ENCODE measurements around the gene SYCN. TPM values are rescaled to one million over a fixed set of nuclear protein-coding genes. Genes with fewer than 3 reads are reported as not detected.

SYCN gene
- total RNA-seq, 1 donor from 2014 or later, result not detected

DNA sequence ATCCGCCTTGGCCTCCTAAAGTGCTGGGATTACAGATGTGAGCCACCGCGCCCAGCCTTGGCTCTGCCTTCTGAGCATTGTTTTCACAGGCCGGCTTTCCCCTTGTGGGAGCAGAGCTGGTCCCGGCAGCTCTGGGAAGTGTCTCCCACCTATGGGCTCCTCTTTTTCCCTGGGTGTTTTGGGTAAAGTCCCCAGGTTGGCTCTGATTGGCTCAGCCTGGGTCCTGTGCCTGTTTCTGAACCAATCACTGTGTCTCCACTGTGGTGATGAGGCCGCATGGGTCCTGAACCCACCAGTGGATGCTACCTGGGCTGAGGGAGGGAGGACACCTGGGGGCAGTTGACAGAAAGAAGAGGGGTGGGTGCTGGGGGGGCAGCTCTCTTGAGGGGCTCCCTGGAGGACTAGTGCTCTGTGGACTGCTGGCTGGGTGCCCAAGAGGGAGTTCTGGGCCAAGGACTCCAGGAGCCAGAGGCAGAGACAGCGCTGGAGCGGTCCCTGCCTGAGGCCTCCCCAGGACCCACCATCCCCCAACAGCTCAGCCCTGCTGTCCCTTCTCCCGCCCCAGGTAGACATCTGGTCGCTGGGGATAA is 26.9 kb downstream of the SYCN start:
- no peak for DNase-seq (ENCODE audit: low spot score)
- ATAC-seq, result no peak
- intact Hi-C loops (cut with DNase I), result no loop called here

DNA sequence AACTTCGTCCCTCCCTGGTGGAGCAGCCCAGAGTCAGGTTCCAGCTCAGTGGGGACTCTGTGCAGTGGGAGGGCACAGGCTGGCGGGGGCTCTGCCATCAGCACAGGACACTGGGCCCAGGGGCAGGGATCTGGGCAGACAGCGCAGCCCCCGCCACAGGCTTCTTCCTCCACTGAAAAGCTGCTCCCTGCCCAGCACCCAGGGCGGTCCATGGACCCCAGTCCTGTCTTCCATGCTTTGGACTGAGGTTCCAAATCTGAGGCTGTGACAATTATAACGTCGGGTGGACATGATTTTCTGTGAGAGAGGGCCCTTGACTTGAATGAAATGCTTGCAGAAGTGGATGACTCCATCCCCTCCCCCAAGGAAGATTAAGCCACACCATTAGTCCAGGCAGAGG is 28.5 kb downstream of the SYCN start:
- intact Hi-C loops (cut with DNase I), result no loop called here
- no peak for DNase-seq (ENCODE audit: low spot score)
- ATAC-seq, result no peak

GRCh38 chr19:39174558-39175544 is 29.2 kb downstream of the SYCN start:
- ATAC-seq (no peak), DNase-seq (ENCODE audit: low spot score) (no peak)
- intact Hi-C loops (cut with DNase I), result no loop called here

- ATAC-seq (no peak), DNase-seq (ENCODE audit: low spot score) (no peak)
- intact Hi-C loops (cut with DNase I), result no loop called here
These were observed 29.9 kb downstream of the SYCN start for GRCh38 chr19:39174142-39174541.

GRCh38 chr19:39173502-39173991 is 30.5 kb downstream of the SYCN start:
- DNase-seq (ENCODE audit: low spot score), result no peak
- ATAC-seq, result no peak
- intact Hi-C loops (cut with DNase I), result no loop called here

DNA sequence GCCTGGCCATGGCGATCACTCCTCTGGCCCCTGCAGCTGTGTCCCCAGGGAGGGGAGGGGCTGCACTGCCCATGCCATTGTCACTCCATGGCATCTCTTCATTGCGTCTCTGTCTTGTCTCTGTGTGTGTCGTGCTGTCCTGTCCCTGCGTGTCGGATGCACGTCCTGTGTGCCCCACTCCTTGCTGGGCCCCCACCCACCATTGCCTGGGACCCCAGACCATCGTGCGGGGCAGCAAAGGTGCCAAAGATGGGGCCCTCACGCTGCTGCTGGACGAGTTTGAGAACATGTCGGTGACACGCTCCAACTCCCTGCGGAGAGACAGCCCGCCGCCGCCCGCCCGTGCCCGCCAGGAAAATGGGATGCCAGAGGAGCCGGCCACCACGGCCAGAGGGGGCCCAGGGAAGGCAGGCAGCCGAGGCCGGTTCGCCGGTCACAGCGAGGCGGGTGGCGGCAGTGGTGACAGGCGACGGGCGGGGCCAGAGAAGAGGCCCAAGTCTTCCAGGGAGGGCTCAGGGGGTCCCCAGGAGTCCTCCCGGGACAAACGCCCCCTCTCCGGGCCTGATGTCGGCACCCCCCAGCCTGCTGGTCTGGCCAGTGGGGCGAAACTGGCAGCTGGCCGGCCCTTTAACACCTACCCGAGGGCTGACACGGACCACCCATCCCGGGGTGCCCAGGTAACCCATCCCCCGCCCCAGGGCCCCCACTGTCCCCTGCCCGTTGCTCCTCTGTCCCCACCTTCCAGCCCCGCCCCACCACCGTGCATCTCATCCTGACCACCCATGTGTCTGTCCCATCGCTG is 31.2 kb downstream of the SYCN start:
- ATAC-seq (no peak), DNase-seq (ENCODE audit: low spot score) (no peak)
- intact Hi-C loops (cut with DNase I), result no loop called here

DNA sequence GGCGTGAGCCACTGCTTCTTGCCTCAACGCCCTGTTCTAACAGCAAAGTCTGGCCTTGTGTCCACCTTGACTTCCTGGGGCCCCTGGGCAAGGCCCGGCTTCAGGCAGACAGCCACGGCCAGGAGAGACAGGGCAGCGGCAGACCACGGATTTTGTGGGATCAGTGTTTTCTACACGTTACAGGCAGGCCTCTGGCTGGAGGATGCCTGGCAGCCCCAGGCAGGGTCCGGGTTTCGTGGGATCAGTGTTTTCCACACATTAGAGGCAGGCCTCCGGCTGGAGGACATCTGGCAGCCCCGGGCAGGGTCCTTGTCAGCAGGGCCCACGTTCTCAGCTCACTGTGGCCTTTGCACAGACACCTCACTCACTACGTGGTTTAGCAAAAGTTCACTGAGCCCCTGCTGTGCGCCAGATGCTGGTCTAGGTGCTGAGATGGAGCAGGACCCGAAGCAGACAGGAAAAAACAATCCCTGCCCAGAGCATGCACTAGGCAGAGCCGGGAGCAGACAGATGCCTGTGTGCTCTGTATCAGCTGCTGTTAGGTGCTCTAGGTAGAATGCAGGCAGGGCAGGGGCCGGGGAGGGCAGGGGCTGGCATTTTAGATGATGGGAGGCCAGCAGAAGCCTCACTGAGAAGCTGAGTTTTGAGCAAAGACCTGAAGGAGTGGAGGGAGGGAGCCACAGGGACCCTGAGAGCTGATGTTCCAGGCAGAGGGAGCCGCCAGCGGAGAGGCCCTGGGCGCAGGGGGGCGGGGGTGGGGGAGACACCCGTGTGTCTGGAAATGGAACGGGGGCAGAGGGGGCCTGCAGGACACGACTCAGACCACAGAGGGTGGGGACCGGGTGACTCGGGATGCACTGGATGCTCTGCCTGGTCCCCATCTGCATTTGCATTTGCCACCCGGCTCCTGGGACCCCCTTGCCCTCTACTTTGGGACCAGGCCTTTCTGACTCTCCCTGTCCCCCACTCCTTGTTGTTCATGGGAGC is 32.3 kb downstream of the SYCN start:
- intact Hi-C loops (cut with DNase I), result no loop called here
- no peak for ATAC-seq
- no peak for DNase-seq (ENCODE audit: low spot score)

DNA sequence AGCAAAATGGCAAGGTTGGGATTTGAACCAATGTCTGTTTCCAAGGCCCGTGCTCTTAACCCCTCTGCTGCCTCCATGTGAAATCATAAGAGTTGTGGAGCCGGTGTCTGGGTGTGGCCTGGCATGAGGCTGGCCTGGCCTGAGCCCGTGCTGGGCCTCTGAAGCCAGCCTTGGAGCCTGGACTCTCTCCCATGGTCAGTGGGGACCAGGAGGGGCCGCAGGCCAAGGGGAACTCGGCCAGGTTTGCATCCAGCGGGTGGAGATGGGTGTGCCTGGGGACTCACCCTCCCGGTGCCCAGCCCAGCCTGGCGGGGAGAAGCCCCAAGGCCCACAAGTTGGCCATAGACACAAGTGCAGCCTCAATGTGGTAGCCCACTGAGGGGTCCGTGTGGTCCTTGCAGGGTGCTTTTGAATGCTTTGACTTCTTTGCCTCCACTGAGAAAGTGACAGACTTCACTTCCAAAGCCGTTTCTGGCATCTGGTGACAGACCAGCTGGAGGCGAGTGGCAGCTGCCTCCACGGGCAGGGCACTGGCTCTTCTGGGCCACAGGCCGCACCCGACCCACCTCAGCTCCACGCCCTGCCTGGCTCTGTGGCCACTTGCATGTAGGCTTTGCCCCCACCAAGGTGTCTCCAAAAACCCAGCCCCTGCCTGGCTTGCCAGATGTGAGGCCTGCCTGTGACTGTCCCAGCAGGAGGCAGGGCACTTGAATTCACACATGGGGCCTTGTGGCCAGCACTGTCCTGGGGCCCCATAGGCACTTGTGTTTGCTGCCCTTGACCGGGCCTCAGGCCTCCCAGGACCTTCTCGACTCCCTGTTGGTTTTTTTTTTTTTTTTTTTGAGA is 33.5 kb downstream of the SYCN start:
- ATAC-seq (peak; percentile 40), DNase-seq (ENCODE audit: low spot score) (no peak)
- intact Hi-C loops (cut with DNase I), result no loop called here

DNA sequence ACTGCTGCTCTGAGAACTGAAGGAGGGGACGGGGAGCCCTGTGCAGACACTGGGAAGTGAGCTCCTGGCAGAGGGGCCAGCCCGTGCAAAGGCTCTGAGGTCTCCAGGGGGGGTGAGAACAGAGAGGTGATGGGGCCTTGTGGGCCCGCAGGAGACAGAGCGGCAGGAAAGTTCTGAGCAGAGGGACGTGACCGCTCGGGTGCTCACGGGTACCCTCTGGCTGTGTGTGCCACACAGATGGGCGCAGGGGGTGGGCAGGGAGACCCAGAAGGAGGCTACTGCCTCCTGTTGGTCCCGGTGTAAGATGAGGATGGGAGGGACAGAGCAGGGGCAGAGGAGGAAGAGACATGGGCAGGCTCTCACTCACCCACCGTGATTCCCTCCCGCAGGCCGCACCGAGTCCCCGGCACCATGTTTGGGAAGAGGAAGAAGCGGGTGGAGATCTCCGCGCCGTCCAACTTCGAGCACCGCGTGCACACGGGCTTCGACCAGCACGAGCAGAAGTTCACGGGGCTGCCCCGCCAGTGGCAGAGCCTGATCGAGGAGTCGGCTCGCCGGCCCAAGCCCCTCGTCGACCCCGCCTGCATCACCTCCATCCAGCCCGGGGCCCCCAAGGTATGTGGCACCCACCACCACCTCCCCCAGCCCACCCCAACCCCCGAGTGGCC is 34.8 kb downstream of the SYCN start:
- intact Hi-C loops (cut with DNase I), result no loop called here
- DNase-seq (ENCODE audit: low spot score) (no peak), ATAC-seq (no peak)

GRCh38 chr19:39168258-39169142 is 35.6 kb downstream of the SYCN start:
- DNase-seq (ENCODE audit: low spot score), result no peak
- no peak for ATAC-seq
- intact Hi-C loops (cut with DNase I), result no loop called here

DNA sequence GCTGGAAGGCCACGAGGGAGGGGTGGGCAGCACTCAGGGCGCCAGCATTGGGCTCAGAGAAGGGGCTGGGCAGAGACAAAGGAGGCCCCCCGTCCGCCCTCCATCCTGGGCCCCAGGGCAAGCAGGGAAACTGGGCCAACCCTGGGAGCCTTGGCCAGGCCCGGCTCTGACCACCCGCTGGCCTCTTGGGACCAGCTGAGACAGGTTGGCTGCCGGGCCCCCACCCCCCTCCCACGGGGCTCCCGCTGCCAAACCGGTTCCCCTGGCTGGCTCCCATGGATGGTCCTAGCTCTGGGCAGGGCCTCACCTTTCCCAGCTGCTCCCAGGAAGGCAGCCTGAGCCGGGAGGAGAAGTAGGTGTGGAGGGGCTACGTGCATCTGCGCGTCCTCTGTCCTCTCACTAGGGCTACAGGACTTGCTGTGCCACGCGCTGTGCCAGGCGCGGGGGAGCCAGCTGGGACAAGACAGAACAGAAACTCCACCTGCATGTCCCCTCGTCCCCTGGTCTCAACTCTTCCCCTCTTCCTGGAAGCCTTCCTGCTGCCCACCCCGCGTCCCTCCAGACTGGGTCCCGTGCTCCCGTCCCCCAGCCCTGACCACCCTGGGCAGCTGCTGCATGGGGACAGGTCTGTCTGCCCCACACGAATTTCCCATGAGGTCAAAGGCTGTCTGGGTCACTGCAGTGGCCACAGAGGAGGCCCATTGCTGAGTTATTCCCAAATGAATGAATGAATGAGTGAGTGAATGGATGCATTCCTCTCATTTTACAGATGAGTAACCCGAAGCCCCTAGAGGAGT is 36.4 kb downstream of the SYCN start:
- DNase-seq (ENCODE audit: low spot score) (no peak), ATAC-seq (no peak)
- intact Hi-C loops (cut with DNase I), result no loop called here

- DNase-seq (ENCODE audit: low spot score), result peak; percentile 82
- peak; percentile 40 for ATAC-seq
- intact Hi-C loops (cut with DNase I), result no loop called here
These were observed 37.3 kb downstream of the SYCN start for GRCh38 chr19:39166571-39167391.

DNA sequence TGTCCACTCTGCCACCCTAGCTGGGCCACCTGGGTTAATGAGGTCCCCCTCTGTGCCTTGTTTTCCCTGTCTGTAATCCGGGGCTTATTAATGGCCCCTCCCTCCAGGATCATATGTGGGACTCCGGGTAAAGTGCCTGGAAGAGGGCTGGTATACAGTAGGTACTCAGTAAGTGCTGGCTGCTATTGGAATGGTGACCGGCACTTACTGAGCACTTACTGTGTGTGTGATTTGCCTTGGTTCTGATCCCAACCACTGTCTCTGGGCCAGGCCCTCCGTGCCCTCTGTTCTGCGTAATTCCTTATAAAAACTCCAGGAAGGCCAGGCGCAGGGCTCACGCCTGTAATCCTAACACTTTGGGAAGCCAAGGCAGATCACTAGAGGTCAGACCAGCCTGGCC is 38.2 kb downstream of the SYCN start:
- intact Hi-C loops (cut with DNase I), result no loop called here
- no peak for DNase-seq (ENCODE audit: low spot score)
- no peak for ATAC-seq

- intact Hi-C loops (cut with DNase I), result loop anchor here (5.0 kb wide), 1 partner anchor 1108 kb away; no protein-coding TSS in a partner anchor
- DNase-seq (ENCODE audit: low spot score) (no peak), ATAC-seq (no peak)
These were observed 39.8 kb downstream of the SYCN start for GRCh38 chr19:39164289-39164688.
